ENCODE results near the gene THRB.

THRB gene

DNA sequence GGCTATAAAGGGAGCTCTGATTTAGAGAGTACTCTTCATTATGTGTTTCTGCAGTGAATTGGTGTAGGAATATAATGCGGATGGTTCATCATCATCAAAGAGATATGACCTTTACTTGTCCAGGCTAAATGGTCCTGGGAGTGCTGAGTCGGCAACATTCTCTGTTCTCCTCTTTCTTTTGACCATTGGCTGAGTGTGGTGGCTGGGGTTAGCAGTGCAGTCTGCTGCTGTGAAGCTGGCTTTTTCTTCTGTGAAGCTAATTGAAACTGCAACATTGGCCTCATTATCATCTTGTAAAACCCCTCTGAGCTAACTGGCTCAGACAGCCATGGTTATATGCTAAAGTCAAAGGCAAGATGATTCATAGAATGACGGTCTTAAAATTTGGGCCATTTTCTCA lies 83.8 kb downstream of the THRB start:
- TF ChIP-seq, protein P1, sequence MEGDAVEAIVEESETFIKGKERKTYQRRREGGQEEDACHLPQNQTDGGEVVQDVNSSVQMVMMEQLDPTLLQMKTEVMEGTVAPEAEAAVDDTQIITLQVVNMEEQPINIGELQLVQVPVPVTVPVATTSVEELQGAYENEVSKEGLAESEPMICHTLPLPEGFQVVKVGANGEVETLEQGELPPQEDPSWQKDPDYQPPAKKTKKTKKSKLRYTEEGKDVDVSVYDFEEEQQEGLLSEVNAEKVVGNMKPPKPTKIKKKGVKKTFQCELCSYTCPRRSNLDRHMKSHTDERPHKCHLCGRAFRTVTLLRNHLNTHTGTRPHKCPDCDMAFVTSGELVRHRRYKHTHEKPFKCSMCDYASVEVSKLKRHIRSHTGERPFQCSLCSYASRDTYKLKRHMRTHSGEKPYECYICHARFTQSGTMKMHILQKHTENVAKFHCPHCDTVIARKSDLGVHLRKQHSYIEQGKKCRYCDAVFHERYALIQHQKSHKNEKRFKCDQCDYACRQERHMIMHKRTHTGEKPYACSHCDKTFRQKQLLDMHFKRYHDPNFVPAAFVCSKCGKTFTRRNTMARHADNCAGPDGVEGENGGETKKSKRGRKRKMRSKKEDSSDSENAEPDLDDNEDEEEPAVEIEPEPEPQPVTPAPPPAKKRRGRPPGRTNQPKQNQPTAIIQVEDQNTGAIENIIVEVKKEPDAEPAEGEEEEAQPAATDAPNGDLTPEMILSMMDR (IDR thresholded peaks at IDR 0.05; ENCODE audit: insufficient read depth, low read length, poor library complexity, severe bottlenecking), result no peak

DNA sequence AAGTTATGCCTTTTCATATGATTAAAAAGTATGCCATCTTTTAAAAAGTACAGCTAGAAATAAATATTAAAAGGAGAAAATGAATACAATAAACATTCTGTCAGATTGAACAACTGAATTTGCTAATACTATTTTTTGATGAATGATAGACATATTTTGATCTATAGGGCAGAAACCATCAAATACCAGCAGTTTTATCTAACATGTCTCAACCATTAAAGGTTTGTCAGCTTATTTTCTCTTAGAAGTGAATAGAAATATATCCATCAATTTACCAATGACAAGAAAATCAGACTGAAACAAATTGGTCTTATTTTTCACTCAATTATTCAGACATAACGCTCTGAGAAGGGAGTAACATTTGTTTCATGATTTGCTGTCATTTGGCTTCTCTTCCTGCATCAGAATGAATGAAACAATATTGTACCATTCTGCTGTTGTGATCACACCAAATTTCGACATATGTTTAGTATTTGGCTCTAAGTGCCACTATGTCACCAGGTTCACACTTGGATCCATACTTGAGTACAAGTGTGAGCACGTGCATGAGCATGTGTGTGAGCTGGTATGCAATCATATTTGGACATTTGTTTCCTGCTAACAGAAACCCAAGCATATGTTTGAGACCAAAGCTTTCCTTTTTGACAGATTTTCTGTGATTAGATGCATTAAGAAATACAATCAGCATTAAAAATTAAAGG lies 86.5 kb downstream of the THRB start:
- Histone ChIP-seq H3K4me3 (replicated peaks; ENCODE audit: low read depth, low read length) (no peak overlapping the region), H3K27me3 (replicated peaks; ENCODE audit: control insufficient read depth, insufficient read depth, low read length) (no peaks in the 10 kb centered on the region), H3K36me3 (ENCODE audit: control insufficient read depth, insufficient read depth, low read length) (no peaks in the 10 kb centered on the region)
- TF ChIP-seq, protein P1 (IDR thresholded peaks at IDR 0.05; ENCODE audit: insufficient read depth, low read length, poor library complexity, severe bottlenecking), result no peak
- no peak for DNase-seq (ENCODE audit: extremely low read depth, insufficient read length)

More for the DNA sequence above, 83.8 kb downstream of the THRB start:
- no peaks in the 10 kb centered on the region for H3K27me3 ChIP-seq (replicated peaks; ENCODE audit: control insufficient read depth, insufficient read depth, low read length)
- no peak for DNase-seq (ENCODE audit: extremely low read depth, insufficient read length)
- no peak overlapping the region for H3K4me3 ChIP-seq (replicated peaks; ENCODE audit: low read depth, low read length)
- H3K36me3 ChIP-seq (ENCODE audit: control insufficient read depth, insufficient read depth, low read length), result no peaks in the 10 kb centered on the region

DNA sequence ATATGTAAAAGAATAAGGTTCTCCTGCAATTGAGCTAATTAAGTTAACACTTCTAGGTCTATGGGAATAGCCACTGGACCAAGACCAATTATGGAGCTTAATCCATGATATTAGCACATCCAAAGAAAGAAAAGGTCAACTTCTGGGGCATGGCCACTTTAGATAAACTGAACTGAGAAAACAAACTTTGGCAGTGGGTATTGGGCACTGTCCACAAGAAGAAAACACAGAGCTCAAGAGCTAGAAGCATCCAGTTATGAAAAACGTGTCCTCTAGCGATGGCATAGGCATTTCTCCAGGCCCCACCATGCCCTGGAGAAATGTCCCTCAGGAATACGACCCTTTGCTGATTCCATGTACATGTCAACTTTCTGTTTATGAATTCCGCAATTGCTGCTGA lies 87.8 kb downstream of the THRB start:
- H3K27me3 ChIP-seq (replicated peaks; ENCODE audit: control insufficient read depth, insufficient read depth, low read length), result no peaks in the 10 kb centered on the region
- H3K36me3 ChIP-seq (ENCODE audit: control insufficient read depth, insufficient read depth, low read length), result no peaks in the 10 kb centered on the region
- TF ChIP-seq, protein P1 (IDR thresholded peaks at IDR 0.05; ENCODE audit: insufficient read depth, low read length, poor library complexity, severe bottlenecking), result no peak
- no peak overlapping the region for H3K4me3 ChIP-seq (replicated peaks; ENCODE audit: low read depth, low read length)
- no peak for DNase-seq (ENCODE audit: extremely low read depth, insufficient read length)

DNA sequence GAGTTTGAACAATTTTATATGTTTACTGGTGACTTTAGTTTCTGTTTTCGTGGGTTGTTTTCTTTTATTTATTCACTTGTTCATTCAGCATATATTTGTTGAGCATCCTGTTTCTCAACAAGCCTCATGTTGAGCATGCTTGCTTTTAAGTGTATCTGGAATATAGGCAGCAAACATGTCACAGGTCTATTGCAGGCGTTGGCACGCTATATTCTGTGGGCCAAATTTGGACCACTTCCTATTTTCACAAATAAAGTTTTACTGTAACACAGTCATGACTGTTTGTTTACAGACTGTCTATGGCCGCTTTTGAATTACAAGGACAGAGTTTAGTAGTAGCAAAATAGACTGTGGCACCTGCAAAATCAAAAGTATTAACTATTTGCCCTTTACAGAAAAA lies 89.6 kb downstream of the THRB start:
- H3K36me3 ChIP-seq (ENCODE audit: control insufficient read depth, insufficient read depth, low read length), result no peaks in the 10 kb centered on the region
- TF ChIP-seq, protein P1 (IDR thresholded peaks at IDR 0.05; ENCODE audit: insufficient read depth, low read length, poor library complexity, severe bottlenecking), result no peak
- H3K27me3 ChIP-seq (replicated peaks; ENCODE audit: control insufficient read depth, insufficient read depth, low read length), result no peaks in the 10 kb centered on the region
- no peak overlapping the region for H3K4me3 ChIP-seq (replicated peaks; ENCODE audit: low read depth, low read length)
- no peak for DNase-seq (ENCODE audit: extremely low read depth, insufficient read length)

DNA sequence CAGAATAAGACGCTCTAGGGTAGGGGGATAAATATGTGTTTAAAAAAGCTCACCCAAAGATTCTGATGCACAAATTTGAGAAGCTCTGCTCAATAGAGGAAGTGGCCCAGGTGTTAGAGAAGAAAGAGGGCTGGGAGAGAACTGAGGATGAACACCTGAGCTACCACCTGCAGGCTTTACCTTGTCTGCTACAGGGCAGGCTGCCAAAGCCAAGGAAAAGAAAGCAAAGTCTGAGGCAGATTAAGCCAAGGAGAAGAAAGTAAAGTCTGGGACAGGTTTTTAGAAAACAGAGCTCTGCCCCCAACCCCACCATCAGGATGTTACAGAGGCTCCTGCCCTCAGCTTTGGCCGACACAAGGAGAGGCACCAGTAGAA lies 92.9 kb downstream of the THRB start:
- Histone ChIP-seq H3K4me3 (replicated peaks; ENCODE audit: low read depth, low read length) (no peak overlapping the region), H3K36me3 (ENCODE audit: control insufficient read depth, insufficient read depth, low read length) (no peaks in the 10 kb centered on the region), H3K27me3 (replicated peaks; ENCODE audit: control insufficient read depth, insufficient read depth, low read length) (no peaks in the 10 kb centered on the region)
- TF ChIP-seq, protein P1 (IDR thresholded peaks at IDR 0.05; ENCODE audit: insufficient read depth, low read length, poor library complexity, severe bottlenecking), result no peak
- DNase-seq (ENCODE audit: extremely low read depth, insufficient read length), result no peak

All from GM06990 (cell line).